ENCODE results near the gene CARS1.

The CARS1 gene

GRCh38 chr11:3011891-3012885 lies 45.0 kb downstream of the CARS1 start:
- H3K9me3 ChIP-seq (ENCODE audit: control extremely low read depth in 1 of 5, control insufficient read depth in 4 of 5, insufficient read depth in 2 of 5, low read depth in 1 of 5, low read length in 4 of 5): no peaks in the 10 kb centered on the region
- no peak overlapping the region for H3K27ac ChIP-seq (ENCODE audit: insufficient read depth in 1 of 2, low read depth in 1 of 2, low read length in 2 of 2, poor library complexity in 1 of 2, severe bottlenecking in 2 of 2)
- 98% methylated on average over 28 of the region's 31 CpGs for WGBS (ENCODE audit: insufficient coverage)
- H3K36me3 ChIP-seq (ENCODE audit: control insufficient read depth in 4 of 4, insufficient read depth in 4 of 4, low read length in 3 of 4): peaks cover 7 to 79% (median 58%) of the 10 kb centered on the region in 4 experiments
- H3K4me1 ChIP-seq (ENCODE audit: control extremely low read depth in 1 of 4, control insufficient read depth in 4 of 4, insufficient read depth in 4 of 4, low read length in 3 of 4): no peaks in the 10 kb centered on the region
- POLR2A ChIA-PET: no interaction called here
- H3K27me3 ChIP-seq (replicated peaks in 2 of 5; ENCODE audit: control insufficient read depth in 4 of 5, insufficient read depth in 5 of 5, low read length in 4 of 5): no peaks in the 10 kb centered on the region
- no peak for DNase-seq
- H3K4me3 ChIP-seq (ENCODE audit: control insufficient read depth in 1 of 7, extremely low read depth in 1 of 7, insufficient read depth in 4 of 7, low read depth in 2 of 7, low read length in 6 of 7): no peak overlapping the region
- CTCF ChIA-PET: interaction anchor here (0.6 to 1.3 kb wide), 5 partner anchors 8 to 328 kb away, joined by 3 read pairs; no protein-coding TSS in a partner anchor

- Histone ChIP-seq H3K9me3 (ENCODE audit: control extremely low read depth in 1 of 5, control insufficient read depth in 4 of 5, insufficient read depth in 2 of 5, low read depth in 1 of 5, low read length in 4 of 5) (no peaks in the 10 kb centered on the region), H3K27ac (ENCODE audit: insufficient read depth in 1 of 2, low read depth in 1 of 2, low read length in 2 of 2, poor library complexity in 1 of 2, severe bottlenecking in 2 of 2) (no peak overlapping the region), H3K27me3 (replicated peaks in 2 of 5; ENCODE audit: control insufficient read depth in 4 of 5, insufficient read depth in 5 of 5, low read length in 4 of 5) (no peaks in the 10 kb centered on the region), H3K36me3 (ENCODE audit: control insufficient read depth in 4 of 4, insufficient read depth in 4 of 4, low read length in 3 of 4) (peaks cover 7 to 80% (median 53%) of the 10 kb centered on the region in 4 experiments), H3K4me1 (ENCODE audit: control extremely low read depth in 1 of 4, control insufficient read depth in 4 of 4, insufficient read depth in 4 of 4, low read length in 3 of 4) (no peaks in the 10 kb centered on the region), H3K4me3 (ENCODE audit: control insufficient read depth in 1 of 7, extremely low read depth in 1 of 7, insufficient read depth in 4 of 7, low read depth in 2 of 7, low read length in 6 of 7) (no peak overlapping the region)
- DNase-seq: no peak
- CTCF ChIA-PET: interaction anchor here (0.9 to 1.3 kb wide), 2 partner anchors 13 to 15 kb away, joined by 3 read pairs; no protein-coding TSS in a partner anchor
- WGBS (ENCODE audit: insufficient coverage): 99% methylated on average over 11 of the region's 13 CpGs
- POLR2A ChIA-PET: no interaction called here
Observed at GRCh38 chr11:3010521-3011275, 46.5 kb downstream of the CARS1 start.

GRCh38 chr11:3010004-3010403 lies 47.2 kb downstream of the CARS1 start:
- H3K36me3 ChIP-seq (ENCODE audit: control insufficient read depth in 4 of 4, insufficient read depth in 4 of 4, low read length in 3 of 4): peaks cover 7 to 73% (median 50%) of the 10 kb centered on the region in 4 experiments
- 91% methylated on average over 12 of the region's 13 CpGs for WGBS (ENCODE audit: insufficient coverage)
- ChIA-PET CTCF (interaction anchor here (1.3 to 2.1 kb wide), 2 partner anchors 12 to 15 kb away, joined by 3 to 10 read pairs; no protein-coding TSS in a partner anchor), POLR2A (no interaction called here)
- no peak for DNase-seq
- no peak overlapping the region for H3K4me3 ChIP-seq (ENCODE audit: control insufficient read depth in 1 of 7, extremely low read depth in 1 of 7, insufficient read depth in 4 of 7, low read depth in 2 of 7, low read length in 6 of 7)
- no peaks in the 10 kb centered on the region for H3K9me3 ChIP-seq (ENCODE audit: control extremely low read depth in 1 of 5, control insufficient read depth in 4 of 5, insufficient read depth in 2 of 5, low read depth in 1 of 5, low read length in 4 of 5)
- no peak overlapping the region for H3K27ac ChIP-seq (ENCODE audit: insufficient read depth in 1 of 2, low read depth in 1 of 2, low read length in 2 of 2, poor library complexity in 1 of 2, severe bottlenecking in 2 of 2)
- no peaks in the 10 kb centered on the region for H3K4me1 ChIP-seq (ENCODE audit: control extremely low read depth in 1 of 4, control insufficient read depth in 4 of 4, insufficient read depth in 4 of 4, low read length in 3 of 4)
- no peaks in the 10 kb centered on the region for H3K27me3 ChIP-seq (replicated peaks in 2 of 5; ENCODE audit: control insufficient read depth in 4 of 5, insufficient read depth in 5 of 5, low read length in 4 of 5)

GRCh38 chr11:3009481-3009880 lies 47.7 kb downstream of the CARS1 start:
- no peaks in the 10 kb centered on the region for H3K27me3 ChIP-seq (replicated peaks in 2 of 5; ENCODE audit: control insufficient read depth in 4 of 5, insufficient read depth in 5 of 5, low read length in 4 of 5)
- H3K4me3 ChIP-seq (ENCODE audit: control insufficient read depth in 1 of 7, extremely low read depth in 1 of 7, insufficient read depth in 4 of 7, low read depth in 2 of 7, low read length in 6 of 7): no peak overlapping the region
- peaks cover 7 to 70% (median 49%) of the 10 kb centered on the region in 4 experiments for H3K36me3 ChIP-seq (ENCODE audit: control insufficient read depth in 4 of 4, insufficient read depth in 4 of 4, low read length in 3 of 4)
- 96% methylated on average over 5 of the region's 5 CpGs for WGBS (ENCODE audit: insufficient coverage)
- no peak for DNase-seq
- no peaks in the 10 kb centered on the region for H3K4me1 ChIP-seq (ENCODE audit: control extremely low read depth in 1 of 4, control insufficient read depth in 4 of 4, insufficient read depth in 4 of 4, low read length in 3 of 4)
- ChIA-PET POLR2A (no interaction called here), CTCF (interaction anchor here (0.6 to 2.1 kb wide), 4 partner anchors 13 to 556 kb away, joined by 3 to 10 read pairs (median 3); no protein-coding TSS in a partner anchor)
- no peak overlapping the region for H3K27ac ChIP-seq (ENCODE audit: insufficient read depth in 1 of 2, low read depth in 1 of 2, low read length in 2 of 2, poor library complexity in 1 of 2, severe bottlenecking in 2 of 2)
- no peaks in the 10 kb centered on the region for H3K9me3 ChIP-seq (ENCODE audit: control extremely low read depth in 1 of 5, control insufficient read depth in 4 of 5, insufficient read depth in 2 of 5, low read depth in 1 of 5, low read length in 4 of 5)

- CTCF ChIA-PET: interaction anchor here (0.6 to 2.1 kb wide), 3 partner anchors 14 to 555 kb away, joined by 3 to 10 read pairs (median 3); no protein-coding TSS in a partner anchor
- Histone ChIP-seq H3K27me3 (replicated peaks in 2 of 5; ENCODE audit: control insufficient read depth in 4 of 5, insufficient read depth in 5 of 5, low read length in 4 of 5) (no peaks in the 10 kb centered on the region), H3K27ac (ENCODE audit: insufficient read depth in 1 of 2, low read depth in 1 of 2, low read length in 2 of 2, poor library complexity in 1 of 2, severe bottlenecking in 2 of 2) (no peak overlapping the region), H3K9me3 (ENCODE audit: control extremely low read depth in 1 of 5, control insufficient read depth in 4 of 5, insufficient read depth in 2 of 5, low read depth in 1 of 5, low read length in 4 of 5) (no peaks in the 10 kb centered on the region), H3K4me1 (ENCODE audit: control extremely low read depth in 1 of 4, control insufficient read depth in 4 of 4, insufficient read depth in 4 of 4, low read length in 3 of 4) (no peaks in the 10 kb centered on the region), H3K36me3 (ENCODE audit: control insufficient read depth in 4 of 4, insufficient read depth in 4 of 4, low read length in 3 of 4) (peaks cover 7 to 70% (median 50%) of the 10 kb centered on the region in 4 experiments), H3K4me3 (ENCODE audit: control insufficient read depth in 1 of 7, extremely low read depth in 1 of 7, insufficient read depth in 4 of 7, low read depth in 2 of 7, low read length in 6 of 7) (no peak overlapping the region)
- DNase-seq: no peak
- WGBS (ENCODE audit: insufficient coverage): 99% methylated on average over 9 of the region's 9 CpGs
- POLR2A ChIA-PET: no interaction called here
Observed at GRCh38 chr11:3008746-3009336, 48.4 kb downstream of the CARS1 start.

- WGBS (ENCODE audit: insufficient coverage): 97% methylated on average over 13 of the region's 20 CpGs
- POLR2A ChIA-PET: no interaction called here
- H3K27me3 ChIP-seq (replicated peaks in 2 of 5; ENCODE audit: control insufficient read depth in 4 of 5, insufficient read depth in 5 of 5, low read length in 4 of 5): no peaks in the 10 kb centered on the region
- CTCF ChIA-PET: interaction anchor here (1.3 kb wide), 1 partner anchor 9 kb away, joined by 3 read pairs; no protein-coding TSS in a partner anchor
- peaks cover 7 to 79% (median 54%) of the 10 kb centered on the region in 4 experiments for H3K36me3 ChIP-seq (ENCODE audit: control insufficient read depth in 4 of 4, insufficient read depth in 4 of 4, low read length in 3 of 4)
- DNase-seq: no peak
- H3K4me3 ChIP-seq (ENCODE audit: control insufficient read depth in 1 of 7, extremely low read depth in 1 of 7, insufficient read depth in 4 of 7, low read depth in 2 of 7, low read length in 6 of 7): no peak overlapping the region
- H3K9me3 ChIP-seq (ENCODE audit: control extremely low read depth in 1 of 5, control insufficient read depth in 4 of 5, insufficient read depth in 2 of 5, low read depth in 1 of 5, low read length in 4 of 5): no peaks in the 10 kb centered on the region
- no peak overlapping the region for H3K27ac ChIP-seq (ENCODE audit: insufficient read depth in 1 of 2, low read depth in 1 of 2, low read length in 2 of 2, poor library complexity in 1 of 2, severe bottlenecking in 2 of 2)
- H3K4me1 ChIP-seq (ENCODE audit: control extremely low read depth in 1 of 4, control insufficient read depth in 4 of 4, insufficient read depth in 4 of 4, low read length in 3 of 4): peaks cover 0 to 2% (median 0%) of the 10 kb centered on the region in 4 experiments
Observed at GRCh38 chr11:3007404-3008010, 49.7 kb downstream of the CARS1 start.

All from common myeloid progenitor, CD34-positive (primary cell).